HG02884 (cell line): ENCODE measurements around the gene TRAPPC8.
"Not testable (repeated sequence)": the region's sequence is repeated elsewhere in the genome, so short reads cannot be mapped to it uniquely, and the experiment has no call there.

Experiments
- ATAC-seq: cut with Tn5 transposase; IDR thresholded peaks from one replicate; pipeline ENCODE4 v1.9.1; 2021; ENCODE audit warnings: mild to moderate bottlenecking, moderate library complexity; ENCODE audit not compliant: unreplicated experiment

TRAPPC8 gene

DNA sequence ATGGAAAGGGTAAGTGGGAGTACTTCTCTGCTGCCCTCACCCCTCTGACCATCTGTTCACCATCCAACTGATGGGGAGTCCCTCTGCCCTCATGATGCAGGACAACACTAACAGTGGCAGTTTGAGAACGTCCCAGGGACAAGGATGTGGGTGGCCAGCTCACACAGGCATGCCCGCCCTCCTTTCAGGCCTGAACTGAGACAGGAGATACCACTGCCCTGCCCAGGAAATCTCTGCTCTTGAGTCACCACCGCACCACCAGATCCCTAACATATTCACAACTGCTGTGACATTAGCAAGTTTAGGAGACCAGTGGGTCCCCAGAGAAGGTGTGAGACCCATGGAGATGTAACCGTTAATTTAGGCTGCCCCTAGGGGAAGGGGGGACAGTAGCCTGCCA, 66.2 kb downstream of the TRAPPC8 start:
- no peak for ATAC-seq

DNA sequence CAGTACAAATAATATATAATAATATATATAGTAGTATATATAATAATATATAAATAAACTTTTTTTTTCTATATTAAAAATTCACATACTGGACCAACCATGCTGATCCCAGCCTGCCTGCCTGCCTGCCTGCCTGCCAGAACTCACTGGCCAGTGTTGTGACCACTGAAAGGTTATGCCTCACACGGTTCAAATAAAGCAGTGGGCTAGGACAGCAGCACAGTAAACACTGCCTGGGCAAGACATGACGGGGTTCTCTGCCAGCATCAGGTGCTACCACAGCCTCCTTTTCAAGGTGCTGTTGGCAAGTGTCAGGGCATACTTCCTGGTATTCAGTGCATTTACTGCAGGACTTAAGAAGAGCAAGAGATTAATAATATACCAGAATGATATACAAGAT, 67.6 kb downstream of the TRAPPC8 start:
- ATAC-seq = no peak

DNA sequence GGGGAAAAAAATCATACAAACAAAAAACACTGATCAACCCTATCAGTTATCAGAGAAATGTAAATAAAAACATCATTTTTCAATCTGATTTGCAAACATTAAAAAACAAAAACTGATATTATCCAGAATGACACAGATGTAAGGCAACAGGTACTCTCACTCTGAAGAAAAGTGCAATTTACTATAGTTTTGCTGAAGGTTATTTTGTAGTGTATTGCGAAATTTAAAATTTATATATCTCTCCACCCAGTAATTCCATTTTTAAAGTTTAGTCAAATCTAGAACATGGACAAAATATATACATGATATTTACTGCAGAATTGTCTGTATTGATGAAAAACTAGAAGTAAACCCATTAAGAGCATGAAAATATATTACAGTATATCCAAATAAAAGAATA, 79.8 kb downstream of the TRAPPC8 start:
- ATAC-seq = no peak

DNA sequence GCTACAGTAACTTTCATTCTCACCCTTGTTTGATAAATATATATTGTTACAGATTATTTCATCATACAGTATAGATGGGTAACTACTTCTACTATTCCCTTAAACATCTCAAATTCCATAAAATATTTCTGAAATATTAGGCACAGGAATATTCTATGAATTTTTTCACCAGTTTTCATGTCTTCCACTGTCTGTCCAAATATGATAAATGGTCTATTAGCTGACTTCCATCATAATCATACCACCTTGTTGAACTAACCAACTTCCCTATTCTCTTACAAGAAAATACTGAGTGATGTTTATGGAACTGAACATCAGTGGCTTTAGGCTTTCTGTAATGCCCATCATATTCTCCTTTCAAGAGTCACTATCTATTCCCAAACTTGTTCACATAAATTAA, 82.4 kb downstream of the TRAPPC8 start:
- no peak for ATAC-seq

DNA sequence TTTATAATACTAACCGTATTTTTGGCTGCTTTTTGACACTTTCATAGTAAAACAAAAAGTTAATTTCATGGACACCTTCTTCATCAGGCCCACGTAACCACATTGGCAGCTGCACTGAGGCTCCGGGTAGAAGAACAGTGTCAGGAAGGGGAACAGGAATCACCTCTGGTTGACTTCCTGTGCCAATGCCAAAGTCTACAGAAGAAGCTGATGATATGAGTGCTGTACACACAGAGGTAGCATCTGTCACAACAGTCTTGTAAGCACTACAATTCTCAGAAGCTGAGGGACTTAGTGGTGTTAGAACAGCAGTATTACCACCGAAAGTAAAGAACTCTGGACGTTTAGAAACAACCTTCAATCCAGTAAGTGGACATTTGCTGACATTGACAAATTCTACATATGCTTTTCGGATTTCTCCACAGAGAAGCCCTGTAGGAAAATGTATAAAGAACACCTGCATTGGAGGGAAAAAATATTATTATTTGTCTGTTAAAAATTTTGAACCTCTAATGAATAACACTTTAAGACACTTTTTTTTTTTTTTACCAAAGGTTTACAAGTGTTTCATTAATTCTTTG, 85.3 kb downstream of the TRAPPC8 start:
- no peak for ATAC-seq

DNA sequence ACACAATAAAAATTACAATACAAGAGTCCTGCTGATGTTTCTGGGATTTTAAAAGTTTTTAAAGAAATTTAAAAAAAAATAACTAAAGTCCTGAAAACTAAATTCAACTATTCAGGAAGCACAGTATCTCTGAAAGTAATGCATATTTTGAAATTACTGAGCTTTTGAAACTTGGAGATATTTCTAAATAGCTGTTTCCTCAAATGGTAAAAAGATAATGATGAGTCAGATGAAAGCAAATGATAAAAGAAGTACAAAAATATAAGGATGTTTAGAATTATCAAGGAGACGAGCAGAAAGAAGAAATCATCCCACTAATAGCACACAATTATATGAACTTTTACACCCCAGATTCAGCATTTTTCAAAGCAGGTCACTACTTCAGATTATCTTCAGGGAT, 92.1 kb downstream of the TRAPPC8 start:
- ATAC-seq = no peak

DNA sequence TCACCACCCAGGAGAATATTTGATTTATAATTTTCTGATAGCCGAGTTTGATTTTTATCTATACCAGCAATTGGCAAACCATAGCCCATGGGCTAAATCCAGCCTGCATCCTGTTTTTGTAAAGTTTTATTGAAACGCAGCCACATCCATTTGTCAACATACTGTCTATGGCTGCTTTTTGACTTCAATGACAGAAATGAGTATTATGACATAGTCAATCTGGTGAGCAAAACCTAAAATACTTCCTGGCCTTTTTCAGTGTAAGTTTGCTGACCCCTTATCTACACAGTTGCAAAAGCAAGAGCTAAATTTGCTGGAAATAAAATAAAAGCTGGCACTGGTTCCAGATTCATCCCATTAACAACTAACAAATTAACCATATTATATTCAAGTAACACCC, 102.4 kb downstream of the TRAPPC8 start:
- no peak for ATAC-seq

DNA sequence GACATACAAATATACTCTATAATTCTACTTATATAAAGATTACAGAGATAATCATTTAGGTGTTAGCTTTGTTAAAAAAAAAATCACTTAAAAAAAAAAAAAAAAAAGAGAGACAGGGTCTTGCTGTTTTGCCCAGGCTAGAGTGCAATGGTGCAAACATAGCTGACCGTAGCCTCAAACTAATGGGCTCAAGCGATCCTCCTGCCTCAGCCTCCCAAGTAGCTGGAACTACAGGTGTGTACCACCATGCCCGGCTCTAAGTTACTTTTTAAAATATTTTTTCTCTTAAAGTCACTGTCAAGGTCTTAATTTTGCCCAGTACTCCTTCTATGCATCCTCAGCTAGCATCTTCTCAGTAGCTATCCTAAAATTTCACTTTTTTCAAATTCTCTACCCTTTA, 105.0 kb downstream of the TRAPPC8 start:
- no peak for ATAC-seq

DNA sequence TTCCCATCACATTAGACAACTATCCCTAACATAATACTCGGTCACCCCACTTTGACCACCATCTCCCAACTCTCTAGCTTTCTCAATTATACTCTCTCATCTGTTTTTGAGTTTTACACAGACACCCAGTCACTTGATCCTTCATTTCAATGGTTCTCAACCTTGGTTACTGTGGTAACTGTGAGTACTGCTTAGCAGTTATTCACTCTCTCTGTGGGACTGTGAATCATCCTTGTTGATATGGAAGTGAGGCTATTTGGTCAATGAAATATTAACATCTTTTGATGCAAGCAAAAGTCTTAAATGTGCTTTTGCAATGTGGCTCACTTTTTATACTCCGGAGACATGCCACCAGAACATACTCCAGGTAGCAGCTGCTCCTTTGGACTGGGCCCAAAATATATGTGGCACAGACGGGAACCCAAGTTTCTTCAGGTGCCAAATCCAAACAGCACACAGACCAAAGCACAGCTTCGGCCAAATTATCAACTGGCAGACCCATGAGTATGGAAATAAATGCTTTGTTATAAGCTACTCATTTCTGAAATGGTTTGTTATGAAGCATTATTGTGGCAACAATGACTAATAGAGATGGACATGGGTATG, 107.3 kb downstream of the TRAPPC8 start:
- ATAC-seq = no peak

DNA sequence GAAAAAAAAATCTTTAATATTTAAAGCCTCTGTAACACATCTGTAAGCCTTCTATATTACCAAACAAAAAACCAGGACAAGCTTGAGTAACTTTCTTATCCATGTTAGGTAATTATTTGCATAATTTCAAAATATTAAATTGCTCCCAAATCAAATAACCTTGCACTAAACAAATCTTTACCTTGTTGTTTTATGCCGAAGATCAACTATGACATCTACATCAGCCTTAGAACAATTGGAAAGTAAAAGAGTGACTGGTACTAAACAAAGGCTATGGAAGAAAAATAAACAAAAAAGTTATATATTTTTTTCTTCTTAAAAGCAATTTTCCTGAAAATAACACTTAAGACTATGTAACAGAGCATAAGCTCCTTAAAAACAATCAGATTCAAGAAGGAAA, 111.0 kb downstream of the TRAPPC8 start:
- ATAC-seq = no peak

DNA sequence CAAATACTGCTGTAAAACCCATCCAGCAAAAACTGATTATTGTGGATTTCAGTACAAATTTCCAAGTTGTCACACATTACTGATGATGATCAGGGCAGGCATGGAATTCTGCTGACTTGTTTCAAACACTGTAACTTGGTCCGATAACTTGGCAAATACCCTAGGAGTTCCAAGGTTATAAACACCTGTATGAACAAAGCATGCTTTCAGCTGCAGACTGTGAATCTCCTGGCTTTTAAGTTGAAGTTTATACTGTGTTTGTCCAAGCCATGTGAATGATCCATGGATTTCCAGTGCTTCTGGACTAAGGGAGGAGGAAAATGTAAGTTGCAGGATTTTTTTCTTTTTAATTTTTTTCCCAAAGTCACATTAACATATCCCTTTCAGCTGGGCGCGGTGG, 112.2 kb downstream of the TRAPPC8 start:
- no peak for ATAC-seq

DNA sequence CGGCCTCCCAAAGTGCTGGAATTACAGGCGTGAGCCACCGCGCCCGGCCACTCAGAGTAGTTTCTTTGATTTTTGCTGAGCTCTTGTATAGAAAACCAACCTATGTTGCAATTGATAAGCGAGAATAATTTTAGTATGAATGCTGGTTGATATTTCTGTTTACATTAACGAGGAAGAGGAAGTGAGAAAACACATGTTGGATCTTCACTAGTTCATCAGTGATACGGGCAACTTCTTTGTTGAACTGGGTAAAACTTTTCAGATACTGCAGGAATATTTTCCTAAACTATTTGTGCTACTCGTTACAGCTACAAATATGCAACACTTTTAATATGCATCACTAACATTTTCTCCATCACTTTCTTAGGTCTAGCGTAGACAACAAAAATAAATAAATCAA, 114.3 kb downstream of the TRAPPC8 start:
- no peak for ATAC-seq

DNA sequence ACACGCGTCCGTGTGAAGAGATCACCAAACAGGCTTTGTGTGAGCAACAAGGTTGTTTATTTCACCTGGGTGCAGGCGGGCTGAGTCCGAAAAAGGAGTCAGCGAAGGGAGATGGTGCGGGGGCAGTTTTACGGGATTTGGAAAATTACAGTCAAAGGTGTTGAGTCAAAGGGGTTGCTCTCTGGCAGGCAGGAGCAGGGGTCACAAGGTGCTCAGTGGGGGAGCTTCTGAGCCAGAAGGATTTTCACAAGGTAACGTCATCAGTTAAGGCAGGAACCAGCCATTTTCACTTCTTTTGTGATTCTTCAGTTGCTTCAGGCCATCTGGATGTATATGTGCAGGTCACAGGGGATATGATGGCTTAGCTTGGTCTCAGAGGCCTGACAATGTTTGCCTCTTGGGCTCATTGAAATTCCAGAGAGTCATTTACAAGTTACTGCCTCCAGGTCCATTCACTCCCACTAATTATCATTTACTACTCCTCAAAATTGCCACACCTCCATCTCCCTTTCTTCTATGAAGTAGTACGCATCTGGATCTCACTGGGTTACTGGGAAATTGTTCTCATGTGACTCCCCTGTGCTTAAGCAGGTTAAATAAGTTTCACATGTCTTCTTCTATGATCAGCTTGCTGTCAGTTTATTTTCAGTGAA, 116.1 kb downstream of the TRAPPC8 start:
- ATAC-seq = not testable (repeated sequence)

DNA sequence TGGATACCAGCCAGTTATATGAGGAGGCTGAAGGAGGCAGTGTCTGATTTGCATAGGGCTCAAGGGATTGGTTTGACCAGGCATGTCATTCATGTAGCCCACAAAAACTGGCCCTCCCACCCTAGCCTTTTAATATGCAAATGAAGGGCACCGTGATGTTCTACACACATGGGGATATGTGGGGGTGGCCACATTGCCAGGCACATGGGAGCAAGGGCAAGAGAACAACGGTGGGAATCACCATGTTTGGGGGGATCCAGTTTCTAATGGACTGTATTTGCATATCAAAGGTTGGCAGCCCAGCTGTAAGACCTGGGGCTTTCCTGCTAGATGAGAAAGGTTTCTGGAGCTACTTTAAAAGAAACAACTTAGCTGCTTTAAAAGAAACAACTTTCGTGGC, 117.2 kb downstream of the TRAPPC8 start:
- ATAC-seq = no peak

DNA sequence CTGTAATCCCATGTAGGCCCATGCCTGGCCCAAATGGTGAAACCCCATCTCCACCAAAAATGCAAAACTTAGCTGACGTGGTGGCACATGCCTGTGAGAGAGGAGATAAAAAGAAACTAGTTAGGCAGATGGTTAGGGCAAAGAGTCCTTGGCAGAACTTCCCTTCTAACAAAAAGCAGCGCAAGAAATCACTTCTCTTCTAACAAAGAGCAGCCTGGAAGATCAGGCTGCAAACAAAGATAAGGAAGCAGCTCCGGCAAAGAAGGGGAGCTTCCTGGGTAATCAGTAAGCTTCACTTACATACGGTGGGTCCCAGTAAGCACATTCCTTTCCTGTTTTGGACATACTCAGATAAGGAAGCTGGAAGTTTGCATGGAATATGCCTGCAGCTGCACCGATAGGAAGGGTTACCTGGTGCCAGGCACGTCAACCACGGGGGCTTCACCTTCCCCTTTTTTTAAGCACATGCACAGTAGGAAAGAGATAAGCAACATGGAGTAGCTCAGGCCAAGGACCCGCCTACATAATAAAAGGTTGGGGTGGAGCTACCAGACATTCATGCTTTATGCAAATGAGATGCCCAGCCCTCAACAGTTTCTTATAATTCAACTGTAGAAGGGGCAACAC, 121.3 kb downstream of the TRAPPC8 start:
- no peak for ATAC-seq

DNA sequence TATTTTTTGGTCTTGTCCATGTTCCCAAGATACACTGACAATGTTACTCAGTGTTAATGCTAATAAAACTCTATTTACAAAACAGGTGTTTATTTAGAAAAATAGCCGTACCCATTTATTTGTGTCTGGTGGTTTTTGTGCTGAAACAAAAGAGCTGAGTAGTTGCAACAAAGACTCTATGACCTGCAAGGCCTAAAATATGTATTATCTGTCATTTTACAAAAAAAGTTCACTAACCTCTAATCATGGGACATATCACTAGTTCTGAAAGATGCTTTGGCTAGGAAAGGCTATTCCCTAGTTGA, 123.1 kb downstream of the TRAPPC8 start:
- no peak for ATAC-seq

DNA sequence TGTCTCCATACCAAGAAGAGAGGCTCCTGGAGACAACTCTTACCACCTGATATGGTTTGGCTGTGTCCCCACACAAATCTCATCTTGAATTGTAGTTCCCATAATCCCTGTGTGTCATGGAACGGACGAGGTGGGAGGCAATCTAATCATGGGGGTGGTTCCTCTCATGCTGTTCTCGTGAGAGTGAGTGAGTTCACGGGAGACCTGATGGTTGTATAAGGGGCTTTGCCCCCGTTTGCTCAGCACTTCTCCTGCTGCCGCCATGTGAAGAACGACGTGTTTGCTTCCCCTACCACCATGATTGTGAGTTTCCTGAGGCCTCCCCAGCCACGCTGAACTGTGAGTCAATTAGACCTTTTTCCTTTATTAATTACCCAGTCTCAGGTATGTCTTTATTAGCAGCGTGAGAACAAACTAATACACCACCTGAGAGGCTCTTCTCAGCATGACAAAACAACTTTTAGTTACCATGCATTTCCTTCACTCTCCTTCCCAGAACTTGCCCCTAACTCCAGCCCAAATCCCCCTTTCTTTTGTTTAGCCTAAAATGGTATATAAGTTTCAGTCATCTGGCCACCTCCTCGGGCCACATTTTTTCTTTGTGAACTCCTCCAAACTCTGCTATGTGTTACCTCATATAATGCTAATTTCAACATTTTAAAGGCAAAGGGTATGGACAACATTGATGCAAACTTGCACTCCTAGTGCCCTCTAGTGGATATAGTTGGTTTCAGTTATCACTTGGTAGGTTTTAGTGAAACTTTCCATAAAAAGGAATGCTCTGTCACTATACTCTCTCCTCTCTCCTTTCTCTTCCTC, 123.6 kb downstream of the TRAPPC8 start:
- ATAC-seq = peak; percentile 84

DNA sequence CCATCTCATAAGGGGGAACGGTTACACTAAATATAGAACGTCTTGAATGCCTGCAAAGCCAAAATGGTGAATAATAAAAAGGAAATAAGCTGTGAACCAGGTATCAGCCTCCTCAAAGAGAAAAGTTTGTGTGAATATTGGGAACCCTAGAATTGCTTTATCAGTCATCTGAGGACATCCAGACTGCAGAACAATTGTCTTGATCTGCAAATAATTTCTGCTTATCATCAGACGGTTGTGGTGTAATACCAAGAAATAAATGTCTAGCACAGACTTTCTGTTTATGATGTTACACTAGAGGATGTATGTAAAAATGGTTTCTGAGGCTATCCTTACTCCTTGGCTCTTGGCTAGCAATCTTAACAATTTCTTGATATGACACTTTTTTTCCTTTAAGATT, 128.8 kb downstream of the TRAPPC8 start:
- no peak for ATAC-seq

DNA sequence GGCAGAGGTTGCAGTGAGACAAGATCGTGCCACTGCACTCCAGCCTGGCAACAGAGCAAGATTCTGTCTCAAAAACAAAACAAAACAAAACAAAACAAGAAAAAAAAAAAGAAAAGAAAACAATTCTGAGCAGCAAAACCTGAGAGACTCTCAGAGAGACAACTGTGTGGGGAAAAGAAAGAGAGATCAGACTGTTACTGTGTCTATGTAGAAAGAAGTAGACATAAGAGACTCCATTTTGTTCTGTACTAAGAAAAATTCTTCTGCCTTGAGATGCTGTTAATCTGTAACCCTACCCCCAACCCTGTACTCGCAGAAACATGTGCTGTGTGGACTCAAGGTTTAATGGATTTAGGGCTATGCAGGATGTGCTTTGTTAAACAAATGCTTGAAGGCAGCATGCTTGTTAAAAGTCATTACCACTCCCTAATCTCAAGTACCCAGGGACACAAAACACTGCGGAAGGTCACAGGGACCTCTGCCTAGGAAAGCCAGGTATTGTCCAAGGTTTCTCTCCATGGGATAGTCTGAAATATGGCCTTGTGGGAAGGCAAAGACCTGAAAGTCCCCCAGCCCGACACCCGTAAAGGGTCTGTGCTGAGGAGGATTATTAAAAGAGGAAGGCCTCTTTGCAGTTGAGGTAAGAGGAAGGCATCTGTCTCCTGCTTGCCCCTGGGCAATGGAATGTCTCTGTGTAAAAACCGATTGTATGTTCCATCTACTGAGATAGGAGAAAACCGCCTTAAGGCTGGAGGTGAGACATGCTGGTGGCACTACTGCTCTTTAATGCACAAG, 132.4 kb downstream of the TRAPPC8 start:
- not testable (repeated sequence) for ATAC-seq

DNA sequence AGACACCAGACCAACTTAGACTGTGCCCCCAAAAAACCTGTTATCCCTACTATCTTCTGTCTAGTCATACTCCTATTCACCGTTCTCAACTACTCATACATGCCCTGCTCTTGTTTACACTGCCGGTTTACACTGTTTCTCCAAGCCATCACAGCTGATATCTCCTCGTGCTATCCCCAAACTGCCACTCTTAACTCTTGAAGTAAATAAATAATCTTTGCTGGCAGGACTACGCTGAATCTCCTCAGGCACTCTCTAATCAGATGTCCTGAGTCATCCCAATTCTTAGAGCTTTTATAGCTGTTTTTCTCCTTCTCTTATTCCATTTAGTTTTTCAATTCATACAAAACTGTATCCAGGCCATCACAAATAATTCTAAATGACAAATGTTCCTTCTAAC, 133.9 kb downstream of the TRAPPC8 start:
- ATAC-seq = not testable (repeated sequence)

DNA sequence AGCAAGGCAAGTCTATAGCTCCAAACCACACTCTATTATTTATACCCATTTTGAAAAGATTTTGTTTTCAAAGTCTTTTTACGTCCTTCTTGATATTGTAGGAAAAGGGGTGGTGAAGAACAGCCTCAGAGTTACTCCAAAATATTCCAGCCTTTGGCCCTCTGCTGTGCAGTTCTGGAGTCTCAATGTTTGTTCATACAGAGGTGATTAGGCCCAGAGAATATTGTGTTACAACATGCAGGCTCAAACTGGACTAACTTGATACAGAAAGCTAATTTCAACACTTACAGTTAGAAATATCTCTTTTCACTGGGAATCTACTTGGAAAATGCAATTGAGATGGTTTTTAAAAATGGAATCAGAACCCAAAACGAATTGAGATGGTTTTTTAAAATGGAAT, 141.8 kb downstream of the TRAPPC8 start:
- no peak for ATAC-seq
